Stimulated activated CD4-positive, alpha-beta T cell treated with anti-CD3 and anti-CD28 coated beads, Interleukin-12 subunit alpha, Interleukin-12 subunit beta, amount 100 ng/mL, for 24 hours (primary cell): ENCODE results near the gene ZNF710.

ENCODE experiments used
- DNase-seq, 2 experiments: peaks; one replicate each; pipeline ENCODE4 v3.0.0-alpha.2; 2020; ENCODE audit warnings: low read depth in 2 of 2

ZNF710 gene

GRCh38 chr15:90080818-90081393 lies 79.8 kb downstream of the ZNF710 start:
- no peak for DNase-seq

DNA sequence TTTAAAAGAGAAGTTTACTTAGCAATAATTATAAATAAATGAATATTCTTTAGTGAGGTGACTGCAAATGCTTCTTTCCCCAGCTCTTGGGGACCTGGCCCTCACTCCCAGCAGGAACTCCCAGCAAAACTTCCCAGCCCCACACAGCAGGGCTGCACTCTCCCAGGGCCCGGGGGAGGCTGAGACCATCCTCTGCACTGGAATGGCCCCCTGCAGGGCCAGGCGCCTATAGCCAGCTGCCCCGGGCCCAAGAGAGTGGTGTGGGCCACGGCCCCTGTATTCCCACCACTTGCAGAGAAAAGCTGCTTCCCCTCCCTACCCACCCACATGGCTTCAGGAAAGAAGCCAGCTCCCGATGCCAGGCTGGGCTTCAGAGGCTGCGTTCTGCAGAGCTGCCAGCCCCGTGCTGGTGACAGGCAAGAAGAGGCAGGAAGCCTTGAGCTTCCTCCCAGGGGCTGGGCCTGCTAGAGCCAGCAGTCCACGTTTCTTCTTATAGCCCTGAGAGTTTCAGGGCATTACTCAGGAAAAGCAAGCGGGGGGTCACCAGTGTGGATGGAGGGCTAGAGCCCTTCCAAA lies 81.1 kb downstream of the ZNF710 start:
- DNase-seq = no peak

DNA sequence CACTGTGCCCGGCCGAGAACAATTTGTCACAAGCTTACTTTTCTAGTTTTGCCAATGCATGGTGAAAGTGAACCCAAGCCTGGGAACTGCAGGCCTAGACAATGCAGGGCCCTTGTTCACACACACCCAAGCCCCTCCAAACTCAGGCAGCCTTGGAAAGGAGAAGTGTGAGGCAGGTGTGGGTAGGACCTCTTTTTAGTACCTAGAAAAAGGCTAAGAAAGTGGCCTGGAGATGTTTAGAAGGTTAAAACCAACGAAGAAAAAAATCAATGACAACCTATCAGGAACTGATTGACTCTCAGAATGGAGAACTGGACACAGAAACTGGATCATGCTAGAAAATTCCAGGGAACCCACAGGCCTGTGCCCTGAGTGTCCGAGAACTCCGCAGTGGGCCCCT lies 82.3 kb downstream of the ZNF710 start:
- DNase-seq = no peak

GRCh38 chr15:90083954-90084607 lies 83.0 kb downstream of the ZNF710 start:
- no peak for DNase-seq

- no peak for DNase-seq
Measured at GRCh38 chr15:90084876-90085423, 83.8 kb downstream of the ZNF710 start.

- DNase-seq = no peak
Measured at GRCh38 chr15:90085565-90085964, 84.4 kb downstream of the ZNF710 start.

- no peak for DNase-seq
Measured at GRCh38 chr15:90086868-90087268, 85.7 kb downstream of the ZNF710 start.

DNA sequence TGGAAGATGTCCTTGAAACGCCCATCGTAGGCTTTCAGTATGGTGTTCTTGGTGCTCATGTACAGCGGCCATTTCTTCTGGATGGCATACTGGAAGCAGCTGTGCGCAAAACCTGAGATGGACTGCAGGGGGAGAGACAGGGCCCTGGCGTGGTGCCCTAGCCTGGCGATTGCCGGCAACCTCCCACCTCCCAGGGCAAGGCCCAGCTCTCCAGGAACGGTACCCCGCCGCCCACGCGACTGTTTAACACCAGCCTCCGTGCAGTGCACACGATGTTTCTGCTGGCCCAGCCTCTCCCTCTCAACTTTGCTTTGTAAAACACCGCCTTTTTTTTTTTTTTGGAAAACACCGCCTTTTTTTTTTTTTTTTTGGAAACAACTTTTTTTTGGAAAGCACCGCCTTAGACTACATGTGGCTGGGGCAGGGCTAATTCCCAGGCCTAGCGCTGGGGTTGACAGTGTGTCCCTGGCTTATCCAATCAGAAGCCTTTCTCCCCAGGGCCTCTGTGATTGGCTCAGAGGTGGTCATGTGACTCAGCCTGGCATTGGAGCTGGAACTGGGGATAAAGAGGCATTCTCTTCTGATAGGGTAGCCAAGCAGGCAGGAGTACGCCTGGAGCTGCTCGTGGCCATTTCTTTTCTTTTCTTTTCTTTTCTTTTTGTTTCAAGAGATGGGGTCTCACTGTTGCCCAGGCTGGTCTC lies 86.5 kb downstream of the ZNF710 start:
- no peak for DNase-seq

DNA sequence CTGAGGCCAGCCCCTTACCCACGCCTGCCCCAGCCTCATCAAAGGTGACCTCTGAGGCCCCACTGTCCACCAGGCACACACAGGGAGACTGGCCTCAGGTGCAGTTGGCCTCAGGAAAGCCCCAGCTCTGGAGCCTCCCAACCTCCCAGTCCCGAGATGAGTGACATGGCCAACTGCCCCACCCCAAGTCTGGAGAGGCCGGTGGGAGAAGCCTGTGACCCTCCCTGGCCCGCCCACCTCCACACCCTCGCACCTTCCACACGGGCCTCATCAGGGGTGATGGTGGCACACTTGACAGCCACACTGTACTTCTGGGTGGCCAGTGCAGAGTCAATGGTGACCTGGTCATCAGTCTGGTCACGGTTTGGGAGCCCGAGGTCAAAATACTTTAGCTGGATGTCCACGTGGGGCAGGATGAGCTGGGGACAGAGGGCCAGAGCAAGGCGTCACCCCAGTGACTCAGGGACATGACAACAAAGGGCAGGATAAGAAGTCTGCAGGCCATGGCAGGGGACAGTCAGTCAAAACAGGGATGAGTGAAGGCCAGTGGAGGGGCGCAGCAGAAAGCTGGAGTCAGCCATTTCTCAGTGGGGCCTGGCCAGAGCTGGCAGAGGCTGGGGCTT lies 89.2 kb downstream of the ZNF710 start:
- DNase-seq = no peak

DNA sequence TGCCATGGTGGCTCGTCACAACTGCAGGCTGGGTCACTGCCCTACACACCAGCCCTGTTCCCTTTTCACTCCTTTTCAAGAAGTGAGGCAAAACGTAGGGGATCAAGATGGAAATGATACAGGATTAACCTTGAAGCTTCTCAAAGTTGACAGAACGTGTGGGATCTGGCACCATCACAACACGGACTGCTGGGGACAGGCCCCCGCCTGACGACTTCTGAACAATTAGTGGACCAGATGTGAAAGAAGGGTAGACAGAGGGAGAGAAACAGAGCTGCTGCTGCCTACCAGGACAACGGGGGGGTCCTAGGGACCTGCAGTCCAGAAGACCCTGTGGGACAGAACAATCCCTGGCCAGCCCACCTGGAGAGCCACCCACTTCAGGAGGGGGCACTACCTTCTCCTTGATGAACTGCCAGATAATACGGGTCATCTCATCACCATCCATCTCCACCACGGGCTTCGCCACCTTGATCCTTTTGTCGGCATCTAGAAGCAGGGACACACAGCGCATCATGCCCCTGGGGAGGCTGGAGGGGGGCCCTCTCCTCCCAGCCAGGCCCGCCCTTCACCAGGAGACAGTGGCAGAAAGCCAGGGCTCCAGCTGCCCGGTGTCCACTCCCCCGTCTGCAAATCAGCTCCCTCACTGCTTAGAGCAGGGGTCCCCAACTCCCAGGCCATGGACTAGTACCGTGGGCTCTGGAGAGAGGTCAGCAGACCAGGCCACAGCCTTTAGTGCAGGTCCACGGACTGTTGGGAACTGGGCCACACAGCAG lies 90.2 kb downstream of the ZNF710 start:
- no peak for DNase-seq

GRCh38 chr15:90095521-90095959 lies 94.4 kb downstream of the ZNF710 start:
- no peak for DNase-seq

DNA sequence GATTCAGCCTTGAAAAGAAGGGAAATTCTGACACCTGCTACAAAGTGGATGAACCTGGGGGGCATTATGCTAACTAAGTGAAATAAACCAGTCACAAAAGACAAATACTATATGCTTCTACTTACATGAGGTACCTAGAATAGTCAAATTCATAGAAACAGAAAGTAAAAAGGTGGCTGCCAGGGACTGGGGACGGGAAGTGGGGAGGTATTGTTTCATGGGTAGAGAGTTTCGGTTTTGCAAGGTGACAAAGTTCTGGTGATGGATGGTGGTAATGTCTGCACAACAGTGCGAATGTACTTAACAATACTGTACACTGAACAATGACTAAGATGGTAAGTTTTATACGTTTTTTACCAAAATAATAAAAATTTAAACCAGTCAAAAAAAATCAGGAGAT lies 96.4 kb downstream of the ZNF710 start:
- peak in 1 of 2 experiments; percentile 36 for DNase-seq

- no peak for DNase-seq
Measured at GRCh38 chr15:90099072-90099867, 98.1 kb downstream of the ZNF710 start.

DNA sequence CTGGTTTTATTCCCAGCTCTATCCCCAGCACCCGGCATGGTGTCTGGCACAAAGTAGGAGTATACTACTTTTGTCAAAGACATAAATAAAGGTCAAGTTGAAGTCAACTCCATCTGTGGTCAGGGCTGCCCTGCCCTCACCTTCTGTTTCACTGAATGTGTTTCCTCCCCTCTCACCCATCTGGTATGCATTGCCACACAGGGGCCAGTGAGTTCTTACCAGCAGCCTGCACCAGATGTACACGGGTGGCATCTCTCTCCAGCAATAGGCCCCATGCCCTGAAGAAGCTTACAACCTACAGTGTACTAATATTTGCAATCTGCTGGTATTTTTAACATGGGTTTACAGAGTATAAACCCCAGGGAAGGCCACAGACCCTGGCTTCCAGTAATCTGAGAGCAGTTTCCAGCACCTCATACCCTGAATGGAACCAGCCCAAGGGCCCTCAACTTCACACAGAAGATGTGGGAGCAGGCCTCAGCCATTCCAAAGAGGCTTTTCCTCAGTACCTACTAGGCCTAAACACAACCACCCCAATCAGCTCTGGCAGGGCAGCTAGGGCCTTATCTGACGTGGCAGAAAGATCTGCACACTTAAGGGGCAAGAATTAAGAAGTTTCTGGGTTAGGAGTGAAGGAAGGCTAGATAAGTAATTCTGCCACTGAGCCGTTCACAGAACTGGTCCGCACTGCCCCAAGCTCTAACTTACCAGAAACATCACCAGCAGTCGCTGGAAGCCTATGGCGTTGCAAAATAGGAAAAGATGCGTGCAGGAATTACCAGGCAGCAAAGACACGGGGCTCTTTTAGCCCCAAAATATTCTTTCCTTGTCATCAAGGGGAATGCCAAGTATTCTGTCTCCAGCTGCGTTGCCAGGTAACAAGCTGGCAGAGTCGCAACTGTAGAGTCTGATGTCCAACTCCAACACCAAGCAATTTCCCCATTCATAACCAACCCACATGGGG lies 99.0 kb downstream of the ZNF710 start:
- no peak for DNase-seq

DNA sequence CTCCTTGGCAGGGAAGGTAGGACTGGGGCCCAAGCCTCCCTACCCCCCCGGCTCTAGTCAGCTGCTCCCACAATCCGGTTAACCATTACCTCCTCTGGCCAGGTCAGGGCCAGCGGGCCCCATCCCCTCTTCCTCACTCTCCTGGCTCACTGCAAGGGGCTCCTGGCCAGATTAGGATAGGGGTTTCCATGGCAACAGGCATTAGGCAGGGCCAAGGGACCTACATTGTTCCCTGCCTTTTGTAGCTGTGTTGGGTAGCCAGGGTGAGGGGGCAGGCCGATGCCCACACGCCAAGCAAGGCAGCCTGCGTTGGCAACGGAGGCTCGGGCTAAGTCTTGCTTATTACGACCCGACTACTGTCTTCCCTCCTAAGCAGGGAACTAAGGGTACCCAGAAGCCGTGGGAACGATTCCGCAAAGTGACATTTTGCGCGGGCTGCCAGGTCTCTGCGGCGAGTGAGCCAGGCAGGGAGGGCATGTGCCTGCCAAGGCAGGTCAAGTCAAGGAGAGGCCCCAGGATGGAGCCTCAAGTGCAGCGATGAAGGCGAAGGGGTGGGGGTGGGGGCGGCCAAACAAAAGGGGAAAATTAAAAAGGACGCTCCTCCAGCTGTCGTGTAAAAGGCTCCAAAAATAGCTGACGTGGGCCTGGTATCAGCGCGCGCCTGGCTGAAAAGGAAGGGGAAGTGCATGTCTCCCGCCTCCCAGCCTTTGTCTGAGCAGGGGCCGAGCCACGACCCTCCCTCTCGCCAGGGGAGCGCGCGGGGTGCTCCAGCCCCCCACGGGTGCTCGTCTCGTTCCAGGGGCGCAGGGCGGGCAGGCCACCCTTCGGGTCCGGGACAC lies 100.2 kb downstream of the ZNF710 start:
- DNase-seq = no peak

- peak; percentile 45 to 63 for DNase-seq
Measured at GRCh38 chr15:90101969-90102890, 101.1 kb downstream of the ZNF710 start, which contains the start of gene IDH2. Gene IDH2, minus strand, starts transcription at chr15:90102468. Its CDS starts 78 bp downstream, at chr15:90102390.

GRCh38 chr15:90103701-90104329 lies 102.7 kb downstream of the ZNF710 start:
- DNase-seq = no peak
